Inflammatory macrophage treated with lipopolysaccharide for 1 hour (primary cell): ENCODE measurements around the gene TUBB.
"Not testable (repeated sequence)": the region's sequence is repeated elsewhere in the genome, so short reads cannot be mapped to it uniquely, and the experiment has no call there.

ENCODE experiments used
- DNase-seq, 2 donors: peaks; one replicate each; pipeline ENCODE4 v3.0.0-alpha.2; 2020 to 2022

The TUBB gene

GRCh38 chr6:30763155-30763617 lies 43.0 kb downstream of the TUBB start:
- no peak for DNase-seq

- DNase-seq = no peak
These were observed 43.7 kb downstream of the TUBB start for GRCh38 chr6:30763618-30764489.

- not testable (repeated sequence) for DNase-seq
These were observed 44.4 kb downstream of the TUBB start for GRCh38 chr6:30764490-30765043.

GRCh38 chr6:30765495-30765894 lies 45.3 kb downstream of the TUBB start:
- DNase-seq = not testable (repeated sequence)

- DNase-seq = no peak
These were observed 46.5 kb downstream of the TUBB start for GRCh38 chr6:30766461-30767157.

- DNase-seq = no peak
These were observed 47.2 kb downstream of the TUBB start for GRCh38 chr6:30767158-30767943.

GRCh38 chr6:30767944-30768301 lies 47.8 kb downstream of the TUBB start:
- DNase-seq = no peak

- no peak for DNase-seq
These were observed 48.5 kb downstream of the TUBB start for GRCh38 chr6:30768634-30769087.

- peak; percentile 91 to 100 for DNase-seq
These were observed 49.1 kb downstream of the TUBB start for GRCh38 chr6:30769088-30769852.

GRCh38 chr6:30769853-30770524 lies 49.8 kb downstream of the TUBB start:
- no peak for DNase-seq

- DNase-seq = no peak
These were observed 50.4 kb downstream of the TUBB start for GRCh38 chr6:30770592-30770991.

- no peak for DNase-seq
These were observed 54.5 kb downstream of the TUBB start for GRCh38 chr6:30774701-30775100.
